Measurements from ENCODE around the gene ASB8. TPM values are rescaled to one million over a fixed set of nuclear protein-coding genes. Genes with fewer than 3 reads are reported as not detected.
"Not testable (repeated sequence)": the region's sequence is repeated elsewhere in the genome, so short reads cannot be mapped to it uniquely, and the experiment has no call there.

The ASB8 gene
- total and polyA plus RNA-seq, 2 donors, result 22.1 to 23.2 TPM

- no peak overlapping the region for H3K27ac ChIP-seq (ENCODE audit: low read depth in 1 of 2, low read length in 1 of 2)
- no peak for DNase-seq (ENCODE audit: low read depth in 6 of 9, low spot score in 9 of 9)
- H3K36me3 ChIP-seq (ENCODE audit: control insufficient read depth in 2 of 2, insufficient read depth in 2 of 2, low read length in 1 of 2), result peaks cover 0 to 8% of the 10 kb centered on the region in 2 donors
- no peaks in the 10 kb centered on the region for H3K9me3 ChIP-seq (ENCODE audit: control insufficient read depth in 2 of 2, insufficient read depth in 1 of 2, low read length in 1 of 2)
- 42% methylated on average over 5 of the region's 5 CpGs for WGBS
- peaks cover 10 to 11% of the 10 kb centered on the region in 2 donors for H3K4me1 ChIP-seq (ENCODE audit: control insufficient read depth in 2 of 2, insufficient read depth in 2 of 2, low read length in 2 of 2)
- peak overlapping the region; percentile 58 to 59 for H3K4me3 ChIP-seq (ENCODE audit: low read length in 2 of 2)
- H3K27me3 ChIP-seq (ENCODE audit: control insufficient read depth in 2 of 2, insufficient read depth in 1 of 2, low read length in 1 of 2), result peaks cover 0 to 2% of the 10 kb centered on the region in 2 donors
These were observed 37.5 kb downstream of the ASB8 start for GRCh38 chr12:48119834-48120195.

DNA sequence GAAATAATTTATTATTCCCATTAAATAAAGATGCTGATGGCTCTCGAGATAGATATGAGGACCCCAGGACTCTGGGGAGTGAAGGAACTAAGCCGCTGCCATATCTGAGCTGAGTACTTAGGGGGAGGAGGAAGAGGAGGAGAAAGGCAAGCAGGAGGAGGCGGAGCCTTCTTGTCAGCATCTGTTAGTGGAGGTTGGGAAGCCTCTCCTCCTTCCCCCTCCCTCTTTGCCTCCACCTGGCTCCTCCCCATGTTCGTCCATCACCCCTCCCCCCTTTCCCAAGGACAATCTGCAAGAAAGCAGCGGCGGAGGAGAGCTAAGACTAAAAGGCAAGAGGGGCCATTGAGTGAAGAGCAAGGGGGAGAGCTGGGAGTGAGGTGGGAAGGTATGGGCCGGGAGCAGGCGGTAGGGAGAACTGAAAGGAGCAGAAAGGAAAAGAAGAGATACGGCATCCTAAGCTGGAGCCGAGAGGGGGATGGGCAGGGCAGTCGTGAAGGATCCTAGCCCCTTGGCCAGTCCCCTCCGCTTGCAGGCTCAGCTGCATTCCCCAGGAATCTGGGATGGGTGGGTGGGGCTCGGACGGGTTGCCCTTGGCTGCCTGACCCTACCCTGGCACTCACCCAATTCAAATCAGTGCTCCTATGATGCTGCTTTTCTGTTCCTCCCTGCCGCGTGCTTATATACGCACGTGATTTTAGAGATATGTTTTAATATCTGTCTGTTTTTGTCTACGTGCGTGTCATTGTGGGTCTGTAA is 38.1 kb downstream of the ASB8 start, which contains the start of gene PFKM:
PFKM (plus strand) TSS at position 287 of the 756 bp plus-strand sequence. CDS start 3,411 bp downstream, outside the sequence.
- H3K36me3 ChIP-seq (ENCODE audit: control insufficient read depth in 2 of 2, insufficient read depth in 2 of 2, low read length in 1 of 2), result peaks cover 0 to 5% of the 10 kb centered on the region in 2 donors
- H3K27ac ChIP-seq (ENCODE audit: low read depth in 1 of 2, low read length in 1 of 2), result no peak within 1 kb of the TSS
- 3% methylated on average over 20 of the region's 20 CpGs for WGBS
- peaks cover 10 to 11% of the 10 kb centered on the region in 2 donors for H3K4me1 ChIP-seq (ENCODE audit: control insufficient read depth in 2 of 2, insufficient read depth in 2 of 2, low read length in 2 of 2)
- H3K4me3 ChIP-seq (ENCODE audit: low read length in 2 of 2), result peak within 1 kb of the TSS; percentile 58 to 59
- H3K27me3 ChIP-seq (ENCODE audit: control insufficient read depth in 2 of 2, insufficient read depth in 1 of 2, low read length in 1 of 2), result peaks cover 0 to 4% of the 10 kb centered on the region in 2 donors
- peak; percentile 51 to 87 (median 69) for DNase-seq (ENCODE audit: low read depth in 6 of 9, low spot score in 9 of 9)
- H3K9me3 ChIP-seq (ENCODE audit: control insufficient read depth in 2 of 2, insufficient read depth in 1 of 2, low read length in 1 of 2), result no peaks in the 10 kb centered on the region

- H3K27me3 ChIP-seq (ENCODE audit: control insufficient read depth in 2 of 2, insufficient read depth in 1 of 2, low read length in 1 of 2), result peaks cover 0 to 6% of the 10 kb centered on the region in 2 donors
- no peak for DNase-seq (ENCODE audit: low read depth in 6 of 9, low spot score in 9 of 9)
- H3K9me3 ChIP-seq (ENCODE audit: control insufficient read depth in 2 of 2, insufficient read depth in 1 of 2, low read length in 1 of 2), result no peaks in the 10 kb centered on the region
- H3K4me3 ChIP-seq (ENCODE audit: low read length in 2 of 2), result no peak overlapping the region
- H3K4me1 ChIP-seq (ENCODE audit: control insufficient read depth in 2 of 2, insufficient read depth in 2 of 2, low read length in 2 of 2), result peaks cover 10 to 11% of the 10 kb centered on the region in 2 donors
- WGBS, result 73% methylated on average over 3 of the region's 3 CpGs
- peaks cover 0 to 5% of the 10 kb centered on the region in 2 donors for H3K36me3 ChIP-seq (ENCODE audit: control insufficient read depth in 2 of 2, insufficient read depth in 2 of 2, low read length in 1 of 2)
- no peak overlapping the region for H3K27ac ChIP-seq (ENCODE audit: low read depth in 1 of 2, low read length in 1 of 2)
These were observed 38.9 kb downstream of the ASB8 start for GRCh38 chr12:48118284-48118871.

DNA sequence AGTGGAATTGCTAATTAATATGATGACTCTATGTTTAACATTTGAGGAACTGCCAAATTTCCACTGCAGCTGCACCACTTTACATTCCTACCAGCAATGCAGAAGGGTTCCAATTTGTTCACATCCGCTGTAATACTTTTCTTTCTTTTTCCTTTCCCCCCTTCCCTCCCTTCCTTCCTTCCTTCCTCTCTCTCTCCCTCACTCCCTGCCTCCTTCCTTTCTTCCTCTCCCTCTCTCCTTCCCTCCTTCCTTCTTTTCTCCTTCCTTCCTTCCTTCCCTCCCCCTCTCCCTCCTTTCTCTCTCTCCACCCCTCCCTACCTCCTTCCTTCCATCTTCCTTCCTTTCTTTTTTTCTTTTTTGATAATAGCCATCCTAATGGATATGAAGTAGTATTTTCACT is 41.4 kb downstream of the ASB8 start:
- Histone ChIP-seq H3K36me3 (ENCODE audit: control insufficient read depth in 2 of 2, insufficient read depth in 2 of 2, low read length in 1 of 2) (no peaks in the 10 kb centered on the region), H3K27ac (ENCODE audit: low read depth in 1 of 2, low read length in 1 of 2) (no peak overlapping the region)
- WGBS, result 96% methylated on average over 1 of the region's 1 CpG

DNA sequence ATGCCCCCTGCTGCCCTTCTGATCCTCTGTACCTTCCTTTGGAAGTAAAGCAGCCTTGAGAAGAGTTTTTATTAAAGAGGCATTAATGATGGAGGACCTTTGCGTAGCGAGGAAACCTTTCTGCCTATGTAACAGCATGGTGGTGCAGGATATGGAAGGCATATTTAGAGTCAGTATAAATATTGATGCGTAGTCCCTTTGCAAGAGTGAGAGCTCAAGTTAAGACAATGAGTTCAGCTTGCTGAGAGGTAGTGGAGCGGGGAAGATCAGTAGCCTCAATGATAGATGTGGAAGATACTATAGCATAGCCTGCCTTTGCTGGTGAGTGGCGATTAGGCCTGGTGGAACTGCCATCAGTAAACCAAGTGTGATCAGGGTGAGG is 46.0 kb downstream of the ASB8 start:
- DNase-seq (ENCODE audit: low read depth in 6 of 9, low spot score in 9 of 9); H3K27ac ChIP-seq (ENCODE audit: low read depth in 1 of 2, low read length in 1 of 2); H3K4me1 ChIP-seq (ENCODE audit: control insufficient read depth in 2 of 2, insufficient read depth in 2 of 2, low read length in 2 of 2); H3K27me3 ChIP-seq (ENCODE audit: control insufficient read depth in 2 of 2, insufficient read depth in 1 of 2, low read length in 1 of 2); H3K9me3 ChIP-seq (ENCODE audit: control insufficient read depth in 2 of 2, insufficient read depth in 1 of 2, low read length in 1 of 2); H3K4me3 ChIP-seq (ENCODE audit: low read length in 2 of 2); H3K36me3 ChIP-seq (ENCODE audit: control insufficient read depth in 2 of 2, insufficient read depth in 2 of 2, low read length in 1 of 2): not testable (repeated sequence)
- 98% methylated on average over 5 of the region's 5 CpGs for WGBS

More for the DNA sequence above, 41.4 kb downstream of the ASB8 start:
- DNase-seq (ENCODE audit: low read depth in 6 of 9, low spot score in 9 of 9), result no peak
- H3K9me3 ChIP-seq (ENCODE audit: control insufficient read depth in 2 of 2, insufficient read depth in 1 of 2, low read length in 1 of 2), result no peaks in the 10 kb centered on the region
- H3K27me3 ChIP-seq (ENCODE audit: control insufficient read depth in 2 of 2, insufficient read depth in 1 of 2, low read length in 1 of 2), result peaks cover 2 to 8% of the 10 kb centered on the region in 2 donors
- H3K4me3 ChIP-seq (ENCODE audit: low read length in 2 of 2), result no peak overlapping the region
- H3K4me1 ChIP-seq (ENCODE audit: control insufficient read depth in 2 of 2, insufficient read depth in 2 of 2, low read length in 2 of 2), result peaks cover 10 to 11% of the 10 kb centered on the region in 2 donors

GRCh38 chr12:48110691-48111311 is 46.5 kb downstream of the ASB8 start:
- peaks cover 7 to 8% of the 10 kb centered on the region in 2 donors for H3K4me1 ChIP-seq (ENCODE audit: control insufficient read depth in 2 of 2, insufficient read depth in 2 of 2, low read length in 2 of 2)
- H3K9me3 ChIP-seq (ENCODE audit: control insufficient read depth in 2 of 2, insufficient read depth in 1 of 2, low read length in 1 of 2), result no peaks in the 10 kb centered on the region
- peaks cover 2 to 8% of the 10 kb centered on the region in 2 donors for H3K27me3 ChIP-seq (ENCODE audit: control insufficient read depth in 2 of 2, insufficient read depth in 1 of 2, low read length in 1 of 2)
- no peak overlapping the region for H3K27ac ChIP-seq (ENCODE audit: low read depth in 1 of 2, low read length in 1 of 2)
- H3K36me3 ChIP-seq (ENCODE audit: control insufficient read depth in 2 of 2, insufficient read depth in 2 of 2, low read length in 1 of 2), result no peaks in the 10 kb centered on the region
- DNase-seq (ENCODE audit: low read depth in 6 of 9, low spot score in 9 of 9), result no peak
- 89% methylated on average over 1 of the region's 1 CpG for WGBS
- no peak overlapping the region for H3K4me3 ChIP-seq (ENCODE audit: low read length in 2 of 2)

DNA sequence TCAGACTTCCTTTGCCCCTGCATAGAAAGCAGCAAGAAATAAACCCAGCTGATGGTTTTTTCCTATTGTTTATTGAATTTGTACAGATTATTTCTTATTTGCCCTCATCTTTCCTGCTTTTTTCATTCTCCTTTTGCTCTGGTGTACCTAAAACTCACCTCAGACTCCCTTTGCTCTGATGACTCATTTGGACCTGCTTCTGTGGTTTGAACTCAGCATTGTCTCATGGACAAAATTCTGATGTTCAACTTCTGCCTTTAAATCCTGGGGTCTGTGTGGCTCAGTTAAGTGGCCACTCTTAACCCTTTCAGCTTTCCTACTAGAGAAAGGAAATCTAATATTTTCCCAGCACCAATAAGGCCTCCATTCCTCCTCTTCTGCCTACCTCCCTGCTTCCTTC is 47.9 kb downstream of the ASB8 start:
- DNase-seq (ENCODE audit: low read depth in 6 of 9, low spot score in 9 of 9), result no peak
- Histone ChIP-seq H3K9me3 (ENCODE audit: control insufficient read depth in 2 of 2, insufficient read depth in 1 of 2, low read length in 1 of 2) (no peaks in the 10 kb centered on the region), H3K36me3 (ENCODE audit: control insufficient read depth in 2 of 2, insufficient read depth in 2 of 2, low read length in 1 of 2) (no peaks in the 10 kb centered on the region), H3K4me1 (ENCODE audit: control insufficient read depth in 2 of 2, insufficient read depth in 2 of 2, low read length in 2 of 2) (peaks cover 8 to 11% of the 10 kb centered on the region in 2 donors), H3K4me3 (ENCODE audit: low read length in 2 of 2) (no peak overlapping the region), H3K27me3 (ENCODE audit: control insufficient read depth in 2 of 2, insufficient read depth in 1 of 2, low read length in 1 of 2) (peaks cover 2 to 6% of the 10 kb centered on the region in 2 donors), H3K27ac (ENCODE audit: low read depth in 1 of 2, low read length in 1 of 2) (no peak overlapping the region)

DNA sequence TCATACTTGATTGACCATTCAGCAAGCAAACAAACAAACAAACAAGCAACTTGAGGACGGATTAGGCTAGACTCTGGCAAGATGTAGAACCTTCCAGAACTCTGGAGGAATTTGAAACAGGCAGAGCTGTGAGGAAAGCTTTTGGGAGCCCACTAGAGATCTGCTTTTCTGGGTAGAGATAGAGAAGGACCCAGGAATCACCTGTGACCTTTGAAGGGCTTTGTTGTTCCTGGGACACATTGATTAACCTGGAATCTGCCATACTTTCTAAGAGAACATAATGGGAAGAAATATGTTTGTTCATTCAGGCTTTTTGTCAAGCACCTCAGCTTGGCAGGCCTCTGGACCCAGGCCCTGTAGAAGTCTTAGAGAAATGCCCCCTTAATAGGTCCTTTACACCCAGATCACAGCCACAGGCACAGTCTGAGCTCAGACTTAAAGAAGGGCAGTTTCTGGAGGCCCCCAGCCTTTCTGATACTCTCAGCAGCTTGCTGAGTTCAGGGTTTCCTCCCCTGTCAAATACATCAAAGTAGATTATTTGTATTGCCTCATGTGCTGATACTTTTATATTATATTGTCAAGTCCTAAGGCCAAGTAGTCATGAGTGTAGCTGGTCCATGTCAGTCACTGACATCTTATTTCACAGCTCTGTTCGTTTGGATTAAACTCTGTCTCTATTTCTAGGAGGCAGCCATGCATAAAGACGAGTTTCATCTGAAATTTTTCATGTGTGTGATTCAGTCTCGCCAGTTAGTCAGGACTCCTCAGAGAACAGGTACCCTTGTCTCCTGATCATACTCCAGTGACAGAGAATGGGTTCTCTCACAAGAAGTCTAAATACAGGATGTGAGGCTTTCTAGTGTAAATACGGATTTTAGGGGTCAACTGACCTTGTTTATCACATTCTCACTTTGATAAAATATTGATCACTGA is 50.4 kb downstream of the ASB8 start:
- Histone ChIP-seq H3K27me3 (ENCODE audit: control insufficient read depth in 2 of 2, insufficient read depth in 1 of 2, low read length in 1 of 2) (peaks cover 2% of the 10 kb centered on the region in 2 donors), H3K36me3 (ENCODE audit: control insufficient read depth in 2 of 2, insufficient read depth in 2 of 2, low read length in 1 of 2) (no peaks in the 10 kb centered on the region), H3K9me3 (ENCODE audit: control insufficient read depth in 2 of 2, insufficient read depth in 1 of 2, low read length in 1 of 2) (no peaks in the 10 kb centered on the region), H3K4me3 (ENCODE audit: low read length in 2 of 2) (peak overlapping the region; percentile 76 to 77), H3K27ac (ENCODE audit: low read depth in 1 of 2, low read length in 1 of 2) (peak overlapping the region; percentile 56 to 96), H3K4me1 (ENCODE audit: control insufficient read depth in 2 of 2, insufficient read depth in 2 of 2, low read length in 2 of 2) (peaks cover 8 to 11% of the 10 kb centered on the region in 2 donors)
- DNase-seq (ENCODE audit: low read depth in 6 of 9, low spot score in 9 of 9), result no peak
- 87% methylated on average over 5 of the region's 5 CpGs for WGBS

Measured in thymus (tissue), 11 donors.